GM19025 (cell line): ENCODE results near the gene DGUOK.
"Not testable (repeated sequence)": the region's sequence is repeated elsewhere in the genome, so short reads cannot be mapped to it uniquely, and the experiment has no call there.

Source experiments
- ATAC-seq: cut with Tn5 transposase; IDR thresholded peaks from one replicate; pipeline ENCODE4 v1.9.1; 2021; ENCODE audit warnings: mild to moderate bottlenecking, low read depth, moderate library complexity; ENCODE audit not compliant: unreplicated experiment

Gene DGUOK

GRCh38 chr2:73899801-73900336 is 26.8 kb upstream of the DGUOK start:
- ATAC-seq, result no peak

- ATAC-seq, result no peak
Measured at GRCh38 chr2:73901143-73901542, 25.5 kb upstream of the DGUOK start.

- ATAC-seq, result no peak
Measured at GRCh38 chr2:73902284-73902683, 24.4 kb upstream of the DGUOK start.

- ATAC-seq, result no peak
Measured at GRCh38 chr2:73903313-73903712, 23.4 kb upstream of the DGUOK start.

GRCh38 chr2:73903949-73904613 is 22.6 kb upstream of the DGUOK start:
- ATAC-seq, result not testable (repeated sequence)

GRCh38 chr2:73904952-73905351 is 21.7 kb upstream of the DGUOK start:
- ATAC-seq, result no peak

- ATAC-seq, result no peak
Measured at GRCh38 chr2:73906847-73907505, 19.7 kb upstream of the DGUOK start.

- peak; percentile 51 for ATAC-seq
Measured at GRCh38 chr2:73907840-73908452, 18.7 kb upstream of the DGUOK start.

GRCh38 chr2:73908689-73909652 is 17.7 kb upstream of the DGUOK start:
- ATAC-seq, result no peak

- ATAC-seq, result no peak
Measured at GRCh38 chr2:73910873-73911547, 15.7 kb upstream of the DGUOK start.

- no peak for ATAC-seq
Measured at GRCh38 chr2:73911548-73912208, 15.0 kb upstream of the DGUOK start.

GRCh38 chr2:73913414-73914054 is 13.1 kb upstream of the DGUOK start:
- no peak for ATAC-seq

- no peak for ATAC-seq
Measured at GRCh38 chr2:73914667-73915066, 12.0 kb upstream of the DGUOK start.

GRCh38 chr2:73915437-73915993 is 11.2 kb upstream of the DGUOK start:
- ATAC-seq, result no peak

GRCh38 chr2:73916666-73917065 is 10.0 kb upstream of the DGUOK start:
- ATAC-seq, result no peak

GRCh38 chr2:73917296-73917695 is 9.4 kb upstream of the DGUOK start:
- no peak for ATAC-seq

GRCh38 chr2:73917696-73918207 is 8.9 kb upstream of the DGUOK start:
- no peak for ATAC-seq

GRCh38 chr2:73918856-73919255 is 7.8 kb upstream of the DGUOK start:
- no peak for ATAC-seq
